Measurements from ENCODE around the gene MCRS1. TPM values are rescaled to one million over a fixed set of nuclear protein-coding genes. Genes with fewer than 3 reads are reported as not detected.
A peak's percentile ranks its signal among the peaks of the same experiment; 100 is the strongest.

MCRS1 gene
- total and polyA plus RNA-seq, 3 experiments from 2014 or later: 61.6 to 96.5 (median 89.1) TPM

- H3K4me3 Mint-ChIP-seq: no peak overlapping the region
- no peaks in the 10 kb centered on the region for H3K9me3 ChIP-seq (ENCODE audit: low read length)
- ChIA-PET POLR2A (interaction anchor here (1.9 kb wide), 1 partner anchor 15 kb away, joined by 4 read pairs; no protein-coding TSS in a partner anchor), CTCF (interaction anchor here (1.0 to 2.3 kb wide), 9 partner anchors 13 to 221 kb away, joined by 3 to 9 read pairs (median 3); partner anchors contain the start of genes KCNH3, PRPF40B and TMBIM6)
- H3K27me3 ChIP-seq (ENCODE audit: insufficient read depth, low read length, poor library complexity, severe bottlenecking): peaks cover 9% of the 10 kb centered on the region
- no peaks in the 10 kb centered on the region for H3K9me3 Mint-ChIP-seq
- no peak for DNase-seq
- H3K36me3 Mint-ChIP-seq: peaks cover 0 to 11% (median 0%) of the 10 kb centered on the region in 3 donors
- peaks cover 9% of the 10 kb centered on the region for H3K4me1 ChIP-seq (ENCODE audit: insufficient read depth, low read length)
- no peak overlapping the region for H3K27ac Mint-ChIP-seq
- no peaks in the 10 kb centered on the region for H3K36me3 ChIP-seq (ENCODE audit: insufficient read depth, low read length)
- H3K27me3 Mint-ChIP-seq: peaks cover 8 to 10% of the 10 kb centered on the region in 2 donors
- H3K4me1 Mint-ChIP-seq: peaks cover 6 to 17% (median 6%) of the 10 kb centered on the region in 3 donors
- no peak overlapping the region for H3K27ac ChIP-seq (ENCODE audit: low read depth, low read length)
- H3K4me3 ChIP-seq (ENCODE audit: low read length): no peak overlapping the region
These were observed 15.5 kb downstream of the MCRS1 start for GRCh38 chr12:49552425-49552824.

- no peak for DNase-seq
- Histone ChIP-seq H3K9me3 (ENCODE audit: low read length) (no peaks in the 10 kb centered on the region), H3K27ac (ENCODE audit: low read depth, low read length) (no peak overlapping the region), H3K4me1 (ENCODE audit: insufficient read depth, low read length) (peaks cover 9% of the 10 kb centered on the region), H3K4me3 (ENCODE audit: low read length) (no peak overlapping the region), H3K36me3 (ENCODE audit: insufficient read depth, low read length) (no peaks in the 10 kb centered on the region), H3K27me3 (ENCODE audit: insufficient read depth, low read length, poor library complexity, severe bottlenecking) (peaks cover 9% of the 10 kb centered on the region)
- Mint-ChIP-seq H3K36me3 (peaks cover 0 to 10% (median 0%) of the 10 kb centered on the region in 3 donors), H3K27ac (no peak overlapping the region), H3K4me1 (peaks cover 6 to 17% (median 6%) of the 10 kb centered on the region in 3 donors), H3K4me3 (no peak overlapping the region), H3K9me3 (no peaks in the 10 kb centered on the region), H3K27me3 (peaks cover 11 to 14% of the 10 kb centered on the region in 2 donors)
- POLR2A ChIA-PET: no interaction called here
- CTCF ChIA-PET: interaction anchor here (1.0 to 1.9 kb wide), 4 partner anchors 12 to 71 kb away, joined by 3 to 4 read pairs (median 4); partner anchors contain the start of genes KCNH3 and PRPF40B
These were observed 15.9 kb downstream of the MCRS1 start for GRCh38 chr12:49552014-49552413.

GRCh38 chr12:49550693-49551252, 17.2 kb downstream of the MCRS1 start:
- no peak overlapping the region for H3K4me3 ChIP-seq (ENCODE audit: low read length)
- H3K27ac Mint-ChIP-seq: peak overlapping the region in 1 of 8 donors; percentile 23
- ChIA-PET CTCF (interaction anchor here (1.5 kb wide), 1 partner anchor 29 kb away, joined by 3 read pairs; no protein-coding TSS in a partner anchor), POLR2A (interaction anchor here (0.9 kb wide), 1 partner anchor 16 kb away, joined by 3 read pairs; no protein-coding TSS in a partner anchor)
- peaks cover 9% of the 10 kb centered on the region for H3K4me1 ChIP-seq (ENCODE audit: insufficient read depth, low read length)
- peaks cover 6 to 17% (median 6%) of the 10 kb centered on the region in 3 donors for H3K4me1 Mint-ChIP-seq
- H3K27me3 ChIP-seq (ENCODE audit: insufficient read depth, low read length, poor library complexity, severe bottlenecking): peaks cover 9% of the 10 kb centered on the region
- no peak overlapping the region for H3K27ac ChIP-seq (ENCODE audit: low read depth, low read length)
- no peaks in the 10 kb centered on the region for H3K9me3 ChIP-seq (ENCODE audit: low read length)
- H3K36me3 ChIP-seq (ENCODE audit: insufficient read depth, low read length): no peaks in the 10 kb centered on the region
- no peak for DNase-seq
- no peaks in the 10 kb centered on the region for H3K36me3 Mint-ChIP-seq
- H3K4me3 Mint-ChIP-seq: peak overlapping the region in 2 of 7 donors; percentile 61 to 79
- no peaks in the 10 kb centered on the region for H3K9me3 Mint-ChIP-seq
- peaks cover 13 to 20% of the 10 kb centered on the region in 2 donors for H3K27me3 Mint-ChIP-seq

GRCh38 chr12:49549735-49550692, 17.9 kb downstream of the MCRS1 start:
- H3K9me3 ChIP-seq (ENCODE audit: low read length): no peaks in the 10 kb centered on the region
- peak overlapping the region in 4 of 7 donors; percentile 23 to 79 (median 65) for H3K4me3 Mint-ChIP-seq
- no peak overlapping the region for H3K4me3 ChIP-seq (ENCODE audit: low read length)
- H3K27me3 ChIP-seq (ENCODE audit: insufficient read depth, low read length, poor library complexity, severe bottlenecking): peaks cover 9% of the 10 kb centered on the region
- no peak for DNase-seq
- ChIA-PET CTCF (interaction anchor here (1.5 kb wide), 1 partner anchor 30 kb away, joined by 3 read pairs; no protein-coding TSS in a partner anchor), POLR2A (no interaction called here)
- H3K36me3 ChIP-seq (ENCODE audit: insufficient read depth, low read length): no peaks in the 10 kb centered on the region
- H3K27me3 Mint-ChIP-seq: peaks cover 13 to 20% of the 10 kb centered on the region in 2 donors
- peaks cover 9% of the 10 kb centered on the region for H3K4me1 ChIP-seq (ENCODE audit: insufficient read depth, low read length)
- H3K27ac Mint-ChIP-seq: no peak overlapping the region
- no peak overlapping the region for H3K27ac ChIP-seq (ENCODE audit: low read depth, low read length)
- peaks cover 6 to 17% (median 6%) of the 10 kb centered on the region in 3 donors for H3K4me1 Mint-ChIP-seq
- no peaks in the 10 kb centered on the region for H3K9me3 Mint-ChIP-seq
- no peaks in the 10 kb centered on the region for H3K36me3 Mint-ChIP-seq

- ChIA-PET POLR2A (no interaction called here), CTCF (interaction anchor here (1.0 to 1.7 kb wide), 3 partner anchors 31 to 190 kb away, joined by 3 to 5 read pairs (median 3); no protein-coding TSS in a partner anchor)
- H3K9me3 Mint-ChIP-seq: no peaks in the 10 kb centered on the region
- H3K4me3 Mint-ChIP-seq: peak overlapping the region; percentile 56 to 77 (median 73)
- Histone ChIP-seq H3K4me3 (ENCODE audit: low read length) (peak overlapping the region; percentile 42), H3K27ac (ENCODE audit: low read depth, low read length) (no peak overlapping the region), H3K9me3 (ENCODE audit: low read length) (no peaks in the 10 kb centered on the region), H3K4me1 (ENCODE audit: insufficient read depth, low read length) (peaks cover 9% of the 10 kb centered on the region), H3K27me3 (ENCODE audit: insufficient read depth, low read length, poor library complexity, severe bottlenecking) (peaks cover 9% of the 10 kb centered on the region), H3K36me3 (ENCODE audit: insufficient read depth, low read length) (no peaks in the 10 kb centered on the region)
- peaks cover 6 to 17% (median 6%) of the 10 kb centered on the region in 3 donors for H3K4me1 Mint-ChIP-seq
- peak overlapping the region in 3 of 8 donors; percentile 3 to 57 (median 37) for H3K27ac Mint-ChIP-seq
- peaks cover 19 to 20% of the 10 kb centered on the region in 2 donors for H3K27me3 Mint-ChIP-seq
- H3K36me3 Mint-ChIP-seq: no peaks in the 10 kb centered on the region
- DNase-seq: peak in 1 of 5 donors; percentile 46
These were observed 18.9 kb downstream of the MCRS1 start for GRCh38 chr12:49548822-49549648.

GRCh38 chr12:49548481-49548821, 19.5 kb downstream of the MCRS1 start:
- POLR2A ChIA-PET: no interaction called here

GRCh38 chr12:49547090-49547690, 20.8 kb downstream of the MCRS1 start:
- no peak overlapping the region for H3K4me3 Mint-ChIP-seq
- DNase-seq: no peak
- Histone ChIP-seq H3K4me1 (ENCODE audit: insufficient read depth, low read length) (peaks cover 4% of the 10 kb centered on the region), H3K27me3 (ENCODE audit: insufficient read depth, low read length, poor library complexity, severe bottlenecking) (peaks cover 9% of the 10 kb centered on the region), H3K36me3 (ENCODE audit: insufficient read depth, low read length) (no peaks in the 10 kb centered on the region), H3K4me3 (ENCODE audit: low read length) (no peak overlapping the region), H3K9me3 (ENCODE audit: low read length) (no peaks in the 10 kb centered on the region), H3K27ac (ENCODE audit: low read depth, low read length) (no peak overlapping the region)
- peaks cover 2 to 20% (median 4%) of the 10 kb centered on the region in 3 donors for H3K4me1 Mint-ChIP-seq
- H3K9me3 Mint-ChIP-seq: no peaks in the 10 kb centered on the region
- H3K27ac Mint-ChIP-seq: no peak overlapping the region
- ChIA-PET CTCF (interaction anchor here (1.7 kb wide), 1 partner anchor 189 kb away, joined by 5 read pairs; no protein-coding TSS in a partner anchor), POLR2A (no interaction called here)
- H3K36me3 Mint-ChIP-seq: no peaks in the 10 kb centered on the region
- peaks cover 19 to 20% of the 10 kb centered on the region in 2 donors for H3K27me3 Mint-ChIP-seq

More at GRCh38 chr12:49548481-49548821, 19.5 kb downstream of the MCRS1 start:
- Mint-ChIP-seq H3K27ac (peak overlapping the region in 2 of 8 donors; percentile 57 to 70), H3K27me3 (peaks cover 19 to 20% of the 10 kb centered on the region in 2 donors), H3K4me1 (peaks cover 3 to 13% (median 5%) of the 10 kb centered on the region in 3 donors), H3K36me3 (no peaks in the 10 kb centered on the region), H3K9me3 (no peaks in the 10 kb centered on the region), H3K4me3 (peak overlapping the region in 6 of 7 donors; percentile 56 to 77 (median 71))
- Histone ChIP-seq H3K36me3 (ENCODE audit: insufficient read depth, low read length) (no peaks in the 10 kb centered on the region), H3K27ac (ENCODE audit: low read depth, low read length) (no peak overlapping the region), H3K4me3 (ENCODE audit: low read length) (peak overlapping the region; percentile 42), H3K9me3 (ENCODE audit: low read length) (no peaks in the 10 kb centered on the region), H3K27me3 (ENCODE audit: insufficient read depth, low read length, poor library complexity, severe bottlenecking) (peaks cover 9% of the 10 kb centered on the region), H3K4me1 (ENCODE audit: insufficient read depth, low read length) (peaks cover 5% of the 10 kb centered on the region)
- DNase-seq: no peak
- CTCF ChIA-PET: interaction anchor here (1.0 to 1.7 kb wide), 2 partner anchors 32 to 190 kb away, joined by 3 to 5 read pairs; no protein-coding TSS in a partner anchor
